A172 (cell line): Measurements from ENCODE around the gene WDR59. TPM values are rescaled to one million over a fixed set of nuclear protein-coding genes. Genes with fewer than 3 reads are reported as not detected.

ENCODE experiments used
- DNase-seq: peaks from one replicate; pipeline ENCODE4 v3.0.0-alpha.2; 2015; ENCODE audit warnings: low spot score
- total RNA-seq: library from RNA; depleted of rRNA; stranded (reverse); fragments of >200 nt; shearing (Covaris generic); gene quantifications from 2 replicates; pipeline ENCODE4 v1.2.3, GENCODE V29; 2014

Gene WDR59
- total RNA-seq, 1 experiment from 2014 or later = 17.2 TPM

- DNase-seq = no peak
These were observed 81.8 kb downstream of the WDR59 start for GRCh38 chr16:74903120-74903519.

GRCh38 chr16:74902161-74902560, 82.8 kb downstream of the WDR59 start:
- no peak for DNase-seq

GRCh38 chr16:74901606-74902005, 83.3 kb downstream of the WDR59 start:
- no peak for DNase-seq

GRCh38 chr16:74899816-74900215, 85.1 kb downstream of the WDR59 start:
- DNase-seq = no peak

- no peak for DNase-seq
These were observed 86.3 kb downstream of the WDR59 start for GRCh38 chr16:74898659-74899058.

- DNase-seq = peak; percentile 85
These were observed 88.2 kb downstream of the WDR59 start for GRCh38 chr16:74896389-74897370.

- DNase-seq = no peak
These were observed 91.4 kb downstream of the WDR59 start for GRCh38 chr16:74893541-74893940.

GRCh38 chr16:74892574-74893461, 92.1 kb downstream of the WDR59 start:
- no peak for DNase-seq

- no peak for DNase-seq
These were observed 96.0 kb downstream of the WDR59 start for GRCh38 chr16:74888888-74889287.

- no peak for DNase-seq
These were observed 96.6 kb downstream of the WDR59 start for GRCh38 chr16:74888232-74888862.

GRCh38 chr16:74887084-74887483, 97.8 kb downstream of the WDR59 start:
- DNase-seq = no peak

GRCh38 chr16:74877706-74878105, 107.2 kb downstream of the WDR59 start:
- no peak for DNase-seq

- no peak for DNase-seq
These were observed 109.9 kb downstream of the WDR59 start for GRCh38 chr16:74874912-74875546.

- no peak for DNase-seq
These were observed 110.8 kb downstream of the WDR59 start for GRCh38 chr16:74874123-74874522.

- DNase-seq = no peak
These were observed 112.6 kb downstream of the WDR59 start for GRCh38 chr16:74872302-74872701.

- no peak for DNase-seq
These were observed 113.3 kb downstream of the WDR59 start for GRCh38 chr16:74871608-74872007.

- DNase-seq = no peak
These were observed 116.4 kb downstream of the WDR59 start for GRCh38 chr16:74868501-74868900.

GRCh38 chr16:74868035-74868434, 116.9 kb downstream of the WDR59 start:
- DNase-seq = no peak

GRCh38 chr16:74867281-74867849, 117.6 kb downstream of the WDR59 start:
- no peak for DNase-seq

GRCh38 chr16:74865922-74866598, 118.9 kb downstream of the WDR59 start:
- peak; percentile 54 for DNase-seq
